Activated T-helper 2 cell treated with anti-CD3 and anti-CD28 coated beads, Interferon-gamma antibody, Interleukin-2, Interleukin-4, amounts not matched to agents 10 μg/mL and 5 μg/mL and 100 μg/mL, durations not matched to agents 14 hours and 24 hours and 36 hours (primary cell): ENCODE data around the gene DDX10. TPM values are rescaled to one million over a fixed set of nuclear protein-coding genes. Genes with fewer than 3 reads are reported as not detected.

ENCODE experiments used
- DNase-seq: peaks from one replicate; pipeline ENCODE4 v3.0.0; 2021; ENCODE audit warnings: low spot score
- H3K27ac Mint-ChIP-seq: one replicate; pipeline ENCODE4 v1.8.0; 2021; ENCODE audit warnings: mixed read lengths
- H3K27me3 Mint-ChIP-seq: one replicate; pipeline ENCODE4 v1.8.0; 2021; ENCODE audit warnings: low read depth, mixed read lengths
- H3K36me3 Mint-ChIP-seq: one replicate; pipeline ENCODE4 v1.8.0; 2021; ENCODE audit warnings: low read depth, mixed read lengths
- H3K4me1 Mint-ChIP-seq: one replicate; pipeline ENCODE4 v1.8.0; 2021; ENCODE audit warnings: low read depth, mixed read lengths
- H3K4me3 Mint-ChIP-seq: one replicate; pipeline ENCODE4 v1.8.0; 2021; ENCODE audit warnings: low read depth, mild to moderate bottlenecking, moderate library complexity, mixed read lengths
- H3K9me3 Mint-ChIP-seq: one replicate; pipeline ENCODE4 v1.8.0; 2021; ENCODE audit warnings: mixed read lengths
- intact Hi-C: fragments of 100-400 bp; cut with micrococcal nuclease; formaldehyde crosslinking; loops from one replicate; pipeline ENCODE4 v1.15.1; 2023
- total RNA-seq: library from RNA; stranded (reverse); gene quantifications from 2 replicates; pipeline ENCODE4 v1.2.3, GENCODE V29; 2022

Gene DDX10
- total RNA-seq, 1 donor from 2014 or later: 57.8 TPM

GRCh38 chr11:108666373-108666772 is 1.5 kb downstream of the DDX10 start:
- Mint-ChIP-seq H3K27ac (no peak overlapping the region), H3K27me3 (no peaks in the 10 kb centered on the region), H3K9me3 (no peaks in the 10 kb centered on the region), H3K4me3 (peak overlapping the region; percentile 99), H3K4me1 (peaks cover 28% of the 10 kb centered on the region), H3K36me3 (peaks cover 25% of the 10 kb centered on the region)
- intact Hi-C loops: loop anchor here (10.0 kb wide), 1 partner anchor 1102 kb away; the partner anchor contains the start of gene ALKBH8
- no peak for DNase-seq

- Mint-ChIP-seq H3K27me3 (no peaks in the 10 kb centered on the region), H3K9me3 (no peaks in the 10 kb centered on the region), H3K36me3 (peaks cover 34% of the 10 kb centered on the region), H3K4me3 (no peak overlapping the region), H3K4me1 (peaks cover 29% of the 10 kb centered on the region), H3K27ac (no peak overlapping the region)
- intact Hi-C loops: loop anchor here (10.0 kb wide), 1 partner anchor 1104 kb away; the partner anchor contains the start of gene ALKBH8
- no peak for DNase-seq
Observed at GRCh38 chr11:108669286-108669685, 4.4 kb downstream of the DDX10 start.

- H3K27ac Mint-ChIP-seq: no peak overlapping the region
- peaks cover 26% of the 10 kb centered on the region for H3K4me1 Mint-ChIP-seq
- no peak overlapping the region for H3K4me3 Mint-ChIP-seq
- DNase-seq: no peak
- peaks cover 35% of the 10 kb centered on the region for H3K36me3 Mint-ChIP-seq
- H3K27me3 Mint-ChIP-seq: no peaks in the 10 kb centered on the region
- intact Hi-C loops: loop anchor here (10.0 kb wide), 1 partner anchor 1105 kb away; the partner anchor contains the start of gene ALKBH8
- H3K9me3 Mint-ChIP-seq: no peaks in the 10 kb centered on the region
Observed at GRCh38 chr11:108669711-108670110, 4.8 kb downstream of the DDX10 start.

GRCh38 chr11:108670451-108670850 is 5.6 kb downstream of the DDX10 start:
- Mint-ChIP-seq H3K4me1 (peaks cover 26% of the 10 kb centered on the region), H3K36me3 (peaks cover 39% of the 10 kb centered on the region), H3K27me3 (no peaks in the 10 kb centered on the region), H3K4me3 (no peak overlapping the region), H3K9me3 (no peaks in the 10 kb centered on the region), H3K27ac (no peak overlapping the region)
- intact Hi-C loops: no loop called here
- no peak for DNase-seq

GRCh38 chr11:108672113-108672512 is 7.2 kb downstream of the DDX10 start:
- Mint-ChIP-seq H3K27me3 (no peaks in the 10 kb centered on the region), H3K27ac (no peak overlapping the region)

GRCh38 chr11:108672786-108673185 is 7.9 kb downstream of the DDX10 start:
- Mint-ChIP-seq H3K36me3 (peaks cover 42% of the 10 kb centered on the region), H3K4me1 (peaks cover 4% of the 10 kb centered on the region), H3K27me3 (no peaks in the 10 kb centered on the region), H3K4me3 (no peak overlapping the region), H3K27ac (no peak overlapping the region), H3K9me3 (no peaks in the 10 kb centered on the region)
- intact Hi-C loops: no loop called here
- DNase-seq: no peak

More at GRCh38 chr11:108672113-108672512, 7.2 kb downstream of the DDX10 start:
- Mint-ChIP-seq H3K4me1 (peaks cover 11% of the 10 kb centered on the region), H3K4me3 (no peak overlapping the region), H3K9me3 (no peaks in the 10 kb centered on the region), H3K36me3 (peaks cover 40% of the 10 kb centered on the region)
- intact Hi-C loops: no loop called here
- DNase-seq: no peak

- Mint-ChIP-seq H3K27ac (no peak overlapping the region), H3K27me3 (no peaks in the 10 kb centered on the region), H3K36me3 (peaks cover 73% of the 10 kb centered on the region), H3K9me3 (peaks cover 4% of the 10 kb centered on the region), H3K4me1 (peaks cover 8% of the 10 kb centered on the region), H3K4me3 (no peak overlapping the region)
- DNase-seq: no peak
- intact Hi-C loops: no loop called here
Observed at GRCh38 chr11:108679045-108679444, 14.2 kb downstream of the DDX10 start.

- peaks cover 8% of the 10 kb centered on the region for H3K4me1 Mint-ChIP-seq
- H3K27me3 Mint-ChIP-seq: no peaks in the 10 kb centered on the region
- intact Hi-C loops: no loop called here
- H3K36me3 Mint-ChIP-seq: peaks cover 74% of the 10 kb centered on the region
- H3K4me3 Mint-ChIP-seq: no peak overlapping the region
- peaks cover 4% of the 10 kb centered on the region for H3K9me3 Mint-ChIP-seq
- DNase-seq: no peak
- no peak overlapping the region for H3K27ac Mint-ChIP-seq
Observed at GRCh38 chr11:108680271-108680670, 15.4 kb downstream of the DDX10 start.

- DNase-seq: no peak
- no peaks in the 10 kb centered on the region for H3K27me3 Mint-ChIP-seq
- H3K36me3 Mint-ChIP-seq: peaks cover 81% of the 10 kb centered on the region
- peaks cover 8% of the 10 kb centered on the region for H3K4me1 Mint-ChIP-seq
- H3K4me3 Mint-ChIP-seq: no peak overlapping the region
- H3K27ac Mint-ChIP-seq: no peak overlapping the region
- H3K9me3 Mint-ChIP-seq: peaks cover 4% of the 10 kb centered on the region
- intact Hi-C loops: no loop called here
Observed at GRCh38 chr11:108685419-108686130, 20.7 kb downstream of the DDX10 start.

- H3K4me3 Mint-ChIP-seq: no peak overlapping the region
- peaks cover 4% of the 10 kb centered on the region for H3K4me1 Mint-ChIP-seq
- DNase-seq: no peak
- peaks cover 55% of the 10 kb centered on the region for H3K36me3 Mint-ChIP-seq
- no peaks in the 10 kb centered on the region for H3K9me3 Mint-ChIP-seq
- no peak overlapping the region for H3K27ac Mint-ChIP-seq
- no peaks in the 10 kb centered on the region for H3K27me3 Mint-ChIP-seq
- intact Hi-C loops: no loop called here
Observed at GRCh38 chr11:108693852-108694251, 29.0 kb downstream of the DDX10 start.

- Mint-ChIP-seq H3K27ac (no peak overlapping the region), H3K27me3 (no peaks in the 10 kb centered on the region), H3K4me3 (no peak overlapping the region), H3K4me1 (peaks cover 7% of the 10 kb centered on the region), H3K36me3 (peaks cover 54% of the 10 kb centered on the region), H3K9me3 (no peaks in the 10 kb centered on the region)
- no peak for DNase-seq
- intact Hi-C loops: no loop called here
Observed at GRCh38 chr11:108694846-108695245, 30.0 kb downstream of the DDX10 start.

- intact Hi-C loops: loop anchor here (1.0 kb wide), 2 partner anchors 37 to 173 kb away; no protein-coding TSS in a partner anchor
- Mint-ChIP-seq H3K9me3 (no peaks in the 10 kb centered on the region), H3K27ac (no peak overlapping the region), H3K27me3 (no peaks in the 10 kb centered on the region), H3K36me3 (peaks cover 61% of the 10 kb centered on the region), H3K4me1 (peaks cover 8% of the 10 kb centered on the region), H3K4me3 (no peak overlapping the region)
- peak; percentile 13 for DNase-seq
Observed at GRCh38 chr11:108697872-108698473, 33.1 kb downstream of the DDX10 start.
